Prostate gland (tissue), 2 donors: ENCODE measurements around the gene CCDC157.

Experiments used
- POLR2A ChIP-seq: fragments of 450-650 bp; IDR thresholded peaks from one replicate; pipeline ENCODE4 v1.6.1; 2016; ENCODE audit warnings: antibody characterized with exemption, mild to moderate bottlenecking
- TF ChIP-seq, protein P1 (sequence below), 4 experiments: fragments of 200-600 bp in 2 of 4; fragments of 450-650 bp in 2 of 4; sonication (generic) in 2 of 4; IDR thresholded peaks; 1 replicate in 3 of 4; 2 replicates in 1 of 4; pipeline ENCODE4 v1.5.1; 2016 to 2019; ENCODE audit warnings: antibody characterized with exemption in 4 of 4, mild to moderate bottlenecking in 2 of 4, moderate library complexity in 2 of 4

DNA sequence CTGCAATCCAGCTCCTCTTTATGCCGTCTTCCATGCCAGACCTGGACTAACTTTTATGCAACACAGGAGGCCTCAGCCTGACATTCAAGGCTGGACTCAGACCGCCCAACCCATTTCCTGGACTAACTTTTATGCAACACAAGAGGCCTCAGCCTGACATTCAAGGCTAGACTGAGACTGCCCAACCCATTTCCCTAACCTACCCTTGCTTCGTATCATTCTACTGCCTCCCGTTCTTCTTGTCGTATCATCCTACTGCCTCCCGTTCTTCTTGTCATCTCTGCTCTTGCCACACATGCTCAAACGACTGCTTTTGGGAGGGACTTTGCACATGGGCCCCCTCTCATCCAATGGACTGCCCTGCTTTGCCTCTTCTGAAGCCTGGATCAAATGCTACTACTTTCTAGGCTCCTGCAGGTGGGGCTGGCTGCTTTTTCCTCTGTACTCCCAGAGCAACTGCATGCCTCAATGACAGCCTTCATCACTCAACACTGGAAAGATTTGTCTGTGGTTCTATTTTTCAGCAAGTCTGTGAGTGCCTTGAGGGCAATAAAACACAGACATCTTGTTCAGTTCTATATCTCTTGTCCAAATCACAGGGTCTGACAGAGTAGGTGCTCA lies 37.9 kb upstream of the CCDC157 start:
- TF ChIP-seq POLR2A, result no peak
- TF ChIP-seq, protein P1, sequence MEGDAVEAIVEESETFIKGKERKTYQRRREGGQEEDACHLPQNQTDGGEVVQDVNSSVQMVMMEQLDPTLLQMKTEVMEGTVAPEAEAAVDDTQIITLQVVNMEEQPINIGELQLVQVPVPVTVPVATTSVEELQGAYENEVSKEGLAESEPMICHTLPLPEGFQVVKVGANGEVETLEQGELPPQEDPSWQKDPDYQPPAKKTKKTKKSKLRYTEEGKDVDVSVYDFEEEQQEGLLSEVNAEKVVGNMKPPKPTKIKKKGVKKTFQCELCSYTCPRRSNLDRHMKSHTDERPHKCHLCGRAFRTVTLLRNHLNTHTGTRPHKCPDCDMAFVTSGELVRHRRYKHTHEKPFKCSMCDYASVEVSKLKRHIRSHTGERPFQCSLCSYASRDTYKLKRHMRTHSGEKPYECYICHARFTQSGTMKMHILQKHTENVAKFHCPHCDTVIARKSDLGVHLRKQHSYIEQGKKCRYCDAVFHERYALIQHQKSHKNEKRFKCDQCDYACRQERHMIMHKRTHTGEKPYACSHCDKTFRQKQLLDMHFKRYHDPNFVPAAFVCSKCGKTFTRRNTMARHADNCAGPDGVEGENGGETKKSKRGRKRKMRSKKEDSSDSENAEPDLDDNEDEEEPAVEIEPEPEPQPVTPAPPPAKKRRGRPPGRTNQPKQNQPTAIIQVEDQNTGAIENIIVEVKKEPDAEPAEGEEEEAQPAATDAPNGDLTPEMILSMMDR (IDR thresholded peaks at IDR 0.05), result no peak
